ENCODE data around the gene PRCC.

The PRCC gene

DNA sequence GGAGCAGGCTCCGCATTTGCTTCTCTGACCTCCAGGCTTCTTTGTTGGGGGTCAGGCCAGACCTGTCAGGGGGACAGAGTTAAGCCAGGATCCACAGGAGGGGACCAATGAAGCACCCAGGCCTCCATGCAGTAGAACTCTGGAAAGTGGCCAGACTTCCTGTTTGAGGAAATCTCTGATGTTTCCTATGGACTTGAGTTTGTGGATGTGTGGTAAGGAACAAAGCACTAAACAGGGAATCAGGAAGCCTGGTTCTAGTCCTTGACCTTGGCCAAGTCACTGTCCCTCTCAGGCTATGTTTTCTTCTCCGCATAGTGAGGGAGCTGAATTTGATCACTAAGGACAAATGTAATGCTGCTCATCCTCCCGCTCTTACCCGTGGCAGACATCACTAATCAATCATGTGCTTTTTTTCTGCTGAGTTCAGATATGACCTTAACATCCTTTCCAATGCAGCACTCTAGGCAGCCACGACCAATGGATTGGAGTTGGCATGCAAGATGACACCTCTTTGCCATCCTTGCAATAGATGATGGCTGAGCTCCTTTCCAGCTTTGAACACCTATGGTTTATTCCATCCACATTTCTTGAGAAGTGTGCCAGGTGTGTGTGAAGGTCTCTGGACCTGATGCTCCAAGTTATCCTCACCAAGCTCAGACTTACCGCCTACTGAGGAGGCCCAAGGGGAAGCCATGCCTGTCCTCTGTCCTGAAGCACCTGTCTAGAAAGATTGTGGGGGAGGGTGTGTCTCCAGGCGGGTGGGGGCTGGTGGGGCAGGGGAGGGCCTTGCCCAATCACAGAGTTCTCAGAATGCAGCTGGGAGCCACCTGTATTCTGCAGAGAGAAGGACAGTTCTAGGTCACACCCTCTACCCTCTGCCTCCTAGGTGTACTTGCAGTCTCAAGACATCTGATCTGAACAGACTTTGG, 39.4 kb downstream of the PRCC start:
- FAIRE-seq = no peak
- TF ChIP-seq, protein P1, sequence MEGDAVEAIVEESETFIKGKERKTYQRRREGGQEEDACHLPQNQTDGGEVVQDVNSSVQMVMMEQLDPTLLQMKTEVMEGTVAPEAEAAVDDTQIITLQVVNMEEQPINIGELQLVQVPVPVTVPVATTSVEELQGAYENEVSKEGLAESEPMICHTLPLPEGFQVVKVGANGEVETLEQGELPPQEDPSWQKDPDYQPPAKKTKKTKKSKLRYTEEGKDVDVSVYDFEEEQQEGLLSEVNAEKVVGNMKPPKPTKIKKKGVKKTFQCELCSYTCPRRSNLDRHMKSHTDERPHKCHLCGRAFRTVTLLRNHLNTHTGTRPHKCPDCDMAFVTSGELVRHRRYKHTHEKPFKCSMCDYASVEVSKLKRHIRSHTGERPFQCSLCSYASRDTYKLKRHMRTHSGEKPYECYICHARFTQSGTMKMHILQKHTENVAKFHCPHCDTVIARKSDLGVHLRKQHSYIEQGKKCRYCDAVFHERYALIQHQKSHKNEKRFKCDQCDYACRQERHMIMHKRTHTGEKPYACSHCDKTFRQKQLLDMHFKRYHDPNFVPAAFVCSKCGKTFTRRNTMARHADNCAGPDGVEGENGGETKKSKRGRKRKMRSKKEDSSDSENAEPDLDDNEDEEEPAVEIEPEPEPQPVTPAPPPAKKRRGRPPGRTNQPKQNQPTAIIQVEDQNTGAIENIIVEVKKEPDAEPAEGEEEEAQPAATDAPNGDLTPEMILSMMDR (IDR thresholded peaks at IDR 0.05; ENCODE audit: insufficient read depth, missing control alignments) = no peak
- no peak for DNase-seq (ENCODE audit: insufficient read length, low spot score)

DNA sequence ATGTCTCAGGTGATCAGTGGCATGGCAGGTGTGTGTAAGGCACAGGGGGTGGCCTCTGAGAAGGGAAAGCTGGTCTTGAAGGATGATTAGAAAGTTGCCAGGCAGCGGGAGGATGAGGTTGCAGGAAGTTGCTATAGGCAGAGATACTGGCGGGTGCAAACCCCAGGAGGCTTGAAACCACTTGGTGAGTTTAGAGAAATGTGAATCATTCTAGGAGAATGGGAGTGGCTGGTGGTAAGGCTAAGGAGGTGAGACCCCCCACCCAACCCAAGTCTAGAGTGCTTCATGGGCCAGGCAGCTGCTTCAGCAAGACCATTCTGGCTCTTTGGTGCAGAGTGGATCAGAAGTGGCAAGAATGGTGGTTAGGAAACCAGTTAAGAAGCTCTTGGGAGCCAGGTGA, 40.3 kb downstream of the PRCC start:
- no peak for DNase-seq (ENCODE audit: insufficient read length, low spot score)
- no peak for FAIRE-seq
- TF ChIP-seq, protein P1 (IDR thresholded peaks at IDR 0.05; ENCODE audit: insufficient read depth, missing control alignments) = no peak

- TF ChIP-seq, protein P1 (IDR thresholded peaks at IDR 0.05; ENCODE audit: insufficient read depth, missing control alignments) = no peak
- FAIRE-seq (no peak), DNase-seq (ENCODE audit: insufficient read length, low spot score) (no peak)
Observed at GRCh38 chr1:156808186-156809030, 41.1 kb downstream of the PRCC start.

- FAIRE-seq = no peak
- no peak for DNase-seq (ENCODE audit: insufficient read length, low spot score)
- TF ChIP-seq, protein P1 (IDR thresholded peaks at IDR 0.05; ENCODE audit: insufficient read depth, missing control alignments) = no peak
Observed at GRCh38 chr1:156809281-156809680, 41.9 kb downstream of the PRCC start.

- TF ChIP-seq, protein P1 (IDR thresholded peaks at IDR 0.05; ENCODE audit: insufficient read depth, missing control alignments) = no peak
- FAIRE-seq (no peak), DNase-seq (ENCODE audit: insufficient read length, low spot score) (no peak)
Observed at GRCh38 chr1:156809711-156810366, 42.5 kb downstream of the PRCC start.

GRCh38 chr1:156811168-156811567, 43.8 kb downstream of the PRCC start:
- DNase-seq (ENCODE audit: insufficient read length, low spot score) = no peak
- no peak for FAIRE-seq
- TF ChIP-seq, protein P1 (IDR thresholded peaks at IDR 0.05; ENCODE audit: insufficient read depth, missing control alignments) = no peak

All from D721Med (cell line).